ENCODE measurements around the gene RBP3. TPM values are rescaled to one million over a fixed set of nuclear protein-coding genes. Genes with fewer than 3 reads are reported as not detected.

The RBP3 gene
- total RNA-seq, 1 donor from 2014 or later: not detected

DNA sequence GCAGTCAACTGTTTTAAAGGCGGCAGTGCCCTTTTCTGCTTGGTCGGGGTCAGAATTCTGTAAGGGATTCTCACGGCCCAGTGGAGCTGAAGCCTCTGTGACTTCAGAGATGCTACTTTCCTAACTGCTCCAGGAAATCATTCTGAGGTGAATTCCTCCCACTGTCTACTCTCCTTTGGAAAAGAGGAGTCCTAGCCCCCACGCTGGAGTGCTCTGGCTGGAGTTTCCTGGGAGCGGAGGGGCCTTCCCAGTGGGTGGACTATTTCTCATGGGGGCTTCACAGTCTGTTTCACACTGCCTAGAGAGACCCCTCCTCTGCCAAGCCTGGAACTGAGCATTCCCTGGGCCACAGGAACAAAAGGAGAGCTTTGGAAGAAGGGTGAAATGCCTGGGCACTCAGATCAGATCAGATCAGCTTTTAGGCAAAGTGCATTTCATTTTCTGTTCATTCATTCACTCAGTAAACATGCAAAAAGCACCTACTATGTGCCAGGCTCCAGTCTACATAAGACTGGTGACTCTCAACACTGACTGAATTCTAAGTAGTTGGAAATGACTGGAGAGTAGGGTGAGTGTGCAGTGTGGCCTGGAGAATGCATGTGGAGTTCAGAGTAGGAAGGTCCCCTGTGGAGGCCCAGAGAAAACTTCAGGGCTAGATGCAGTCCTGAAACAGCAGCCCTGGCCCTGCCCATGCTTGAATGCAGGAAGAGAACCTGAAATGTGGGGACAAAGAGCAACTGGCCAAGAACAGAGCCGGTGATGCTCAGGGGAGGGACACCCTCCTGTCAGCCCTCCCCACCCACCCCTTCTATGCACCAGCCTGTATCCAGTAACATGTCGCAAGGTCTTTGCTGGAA is 23.7 kb downstream of the RBP3 start:
- no peak for DNase-seq
- peaks cover 5% of the 10 kb centered on the region for H3K4me1 Mint-ChIP-seq
- H3K4me3 Mint-ChIP-seq: no peak overlapping the region
- no peaks in the 10 kb centered on the region for H3K36me3 Mint-ChIP-seq (ENCODE audit: low read depth)
- H3K27ac Mint-ChIP-seq: no peak overlapping the region
- peaks cover 8% of the 10 kb centered on the region for H3K27me3 Mint-ChIP-seq
- H3K9me3 Mint-ChIP-seq: no peaks in the 10 kb centered on the region
- intact Hi-C loops (cut with micrococcal nuclease): no loop called here

GRCh38 chr10:47372726-47373125 is 24.6 kb downstream of the RBP3 start:
- DNase-seq: no peak
- Mint-ChIP-seq H3K27ac (no peak overlapping the region), H3K27me3 (peaks cover 17% of the 10 kb centered on the region), H3K4me1 (peaks cover 5% of the 10 kb centered on the region), H3K4me3 (no peak overlapping the region), H3K36me3 (ENCODE audit: low read depth) (no peaks in the 10 kb centered on the region), H3K9me3 (no peaks in the 10 kb centered on the region)
- intact Hi-C loops (cut with micrococcal nuclease): no loop called here

GRCh38 chr10:47374611-47375536 is 26.7 kb downstream of the RBP3 start:
- intact Hi-C loops (cut with micrococcal nuclease): no loop called here
- H3K4me1 Mint-ChIP-seq: peaks cover 5% of the 10 kb centered on the region
- no peak overlapping the region for H3K27ac Mint-ChIP-seq
- H3K4me3 Mint-ChIP-seq: no peak overlapping the region
- H3K36me3 Mint-ChIP-seq (ENCODE audit: low read depth): no peaks in the 10 kb centered on the region
- H3K9me3 Mint-ChIP-seq: no peaks in the 10 kb centered on the region
- H3K27me3 Mint-ChIP-seq: peaks cover 21% of the 10 kb centered on the region
- no peak for DNase-seq

GRCh38 chr10:47376522-47377220 is 28.5 kb downstream of the RBP3 start:
- no peaks in the 10 kb centered on the region for H3K36me3 Mint-ChIP-seq (ENCODE audit: low read depth)
- H3K9me3 Mint-ChIP-seq: no peaks in the 10 kb centered on the region
- DNase-seq: no peak
- H3K27me3 Mint-ChIP-seq: peaks cover 34% of the 10 kb centered on the region
- H3K4me3 Mint-ChIP-seq: no peak overlapping the region
- H3K4me1 Mint-ChIP-seq: peaks cover 8% of the 10 kb centered on the region
- no peak overlapping the region for H3K27ac Mint-ChIP-seq
- intact Hi-C loops (cut with micrococcal nuclease): no loop called here

- peaks cover 4% of the 10 kb centered on the region for H3K4me1 Mint-ChIP-seq
- intact Hi-C loops (cut with micrococcal nuclease): no loop called here
- H3K9me3 Mint-ChIP-seq: no peaks in the 10 kb centered on the region
- H3K27ac Mint-ChIP-seq: no peak overlapping the region
- no peaks in the 10 kb centered on the region for H3K36me3 Mint-ChIP-seq (ENCODE audit: low read depth)
- no peak overlapping the region for H3K4me3 Mint-ChIP-seq
- peaks cover 46% of the 10 kb centered on the region for H3K27me3 Mint-ChIP-seq
- no peak for DNase-seq
These were observed 30.0 kb downstream of the RBP3 start for GRCh38 chr10:47378183-47378510.

DNA sequence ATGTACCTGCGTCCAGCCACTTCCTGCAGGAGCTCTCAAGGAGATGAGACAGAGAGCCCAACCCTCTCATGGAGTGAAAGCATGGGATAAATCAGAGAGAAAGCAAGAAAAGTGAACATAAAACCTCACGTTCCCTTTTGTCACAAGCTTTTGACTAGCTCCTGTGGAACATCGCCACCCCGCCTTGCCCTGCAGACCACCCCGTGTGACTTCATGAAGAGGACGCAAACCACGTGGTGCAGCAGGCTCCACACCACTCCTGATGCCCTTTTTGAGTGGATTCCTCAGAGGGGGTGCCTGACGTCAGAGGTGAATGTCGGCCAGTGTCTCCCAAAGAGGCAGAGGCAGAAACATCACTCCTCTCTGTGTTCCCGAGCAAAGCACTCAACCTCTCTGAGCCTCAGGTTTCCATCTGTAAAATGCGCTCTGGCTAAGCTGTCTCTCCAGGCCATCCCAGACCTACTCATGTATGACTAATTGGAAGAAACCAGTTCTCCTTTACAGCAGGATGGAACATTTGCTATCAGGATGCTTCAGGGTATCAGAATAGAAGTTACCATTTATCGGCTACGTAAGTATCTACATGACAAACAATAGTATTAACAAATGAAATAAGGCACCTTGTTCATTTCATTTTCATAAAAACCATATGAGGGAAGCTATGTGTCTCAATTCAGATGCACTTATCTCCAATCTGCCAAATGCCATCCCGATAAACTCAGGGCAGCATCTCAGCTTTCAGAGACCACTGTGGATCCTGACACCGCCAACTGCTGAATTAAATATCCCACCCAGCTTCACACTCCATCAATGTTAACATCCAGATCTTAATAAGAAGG is 30.7 kb downstream of the RBP3 start:
- Mint-ChIP-seq H3K4me3 (no peak overlapping the region), H3K27ac (no peak overlapping the region), H3K4me1 (peaks cover 7% of the 10 kb centered on the region), H3K9me3 (no peaks in the 10 kb centered on the region), H3K36me3 (ENCODE audit: low read depth) (no peaks in the 10 kb centered on the region), H3K27me3 (peaks cover 53% of the 10 kb centered on the region)
- intact Hi-C loops (cut with micrococcal nuclease): no loop called here
- no peak for DNase-seq

GRCh38 chr10:47379445-47379785 is 31.3 kb downstream of the RBP3 start:
- peaks cover 55% of the 10 kb centered on the region for H3K27me3 Mint-ChIP-seq
- intact Hi-C loops (cut with micrococcal nuclease): no loop called here
- H3K36me3 Mint-ChIP-seq (ENCODE audit: low read depth): no peaks in the 10 kb centered on the region
- H3K9me3 Mint-ChIP-seq: no peaks in the 10 kb centered on the region
- peaks cover 10% of the 10 kb centered on the region for H3K4me1 Mint-ChIP-seq
- DNase-seq: no peak
- no peak overlapping the region for H3K4me3 Mint-ChIP-seq
- no peak overlapping the region for H3K27ac Mint-ChIP-seq

DNA sequence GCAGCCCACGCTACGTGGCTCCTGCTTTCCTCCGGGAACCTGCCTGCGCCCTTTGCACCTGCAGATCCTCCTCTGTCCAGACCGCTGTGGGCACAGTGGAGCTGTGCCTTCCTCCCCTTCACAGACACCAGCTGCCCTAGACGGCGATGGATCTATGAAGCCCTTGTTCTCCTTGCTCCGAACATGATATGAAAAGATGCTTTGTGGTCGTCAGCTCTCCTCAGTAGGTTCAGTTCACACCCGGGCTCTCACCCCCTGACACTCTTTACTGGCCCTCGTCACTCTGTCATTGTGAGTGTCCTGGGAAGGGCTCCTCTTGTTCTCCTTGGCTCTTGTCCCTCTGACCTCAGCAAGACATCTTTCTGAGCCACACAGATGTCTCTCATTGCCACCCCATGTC is 31.7 kb downstream of the RBP3 start:
- intact Hi-C loops (cut with micrococcal nuclease): no loop called here
- no peak for DNase-seq
- H3K9me3 Mint-ChIP-seq: no peaks in the 10 kb centered on the region

GRCh38 chr10:47380341-47381102 is 32.4 kb downstream of the RBP3 start:
- Mint-ChIP-seq H3K9me3 (peaks cover 3% of the 10 kb centered on the region), H3K27me3 (peaks cover 61% of the 10 kb centered on the region), H3K4me1 (peaks cover 13% of the 10 kb centered on the region), H3K4me3 (no peak overlapping the region), H3K36me3 (ENCODE audit: low read depth) (no peaks in the 10 kb centered on the region), H3K27ac (no peak overlapping the region)
- DNase-seq: no peak
- intact Hi-C loops (cut with micrococcal nuclease): no loop called here

More for the DNA sequence above, 31.7 kb downstream of the RBP3 start:
- Mint-ChIP-seq H3K27me3 (peaks cover 58% of the 10 kb centered on the region), H3K4me1 (peaks cover 12% of the 10 kb centered on the region), H3K27ac (no peak overlapping the region), H3K36me3 (ENCODE audit: low read depth) (no peaks in the 10 kb centered on the region), H3K4me3 (no peak overlapping the region)

DNA sequence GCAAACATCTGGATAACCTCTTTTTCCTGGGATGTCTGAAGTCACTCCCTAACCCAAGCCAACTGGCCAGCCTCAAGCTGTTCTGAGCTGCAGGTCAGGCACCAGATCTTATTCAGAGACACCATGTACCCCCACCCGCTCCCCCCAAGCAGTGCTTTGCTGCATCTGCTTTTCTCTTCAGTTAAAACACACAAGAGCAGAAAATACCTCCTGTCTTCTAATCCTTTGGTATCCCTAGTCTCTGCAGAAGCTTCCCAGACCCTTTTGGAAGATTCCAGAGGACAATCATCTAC is 32.9 kb downstream of the RBP3 start:
- intact Hi-C loops (cut with micrococcal nuclease): no loop called here

DNA sequence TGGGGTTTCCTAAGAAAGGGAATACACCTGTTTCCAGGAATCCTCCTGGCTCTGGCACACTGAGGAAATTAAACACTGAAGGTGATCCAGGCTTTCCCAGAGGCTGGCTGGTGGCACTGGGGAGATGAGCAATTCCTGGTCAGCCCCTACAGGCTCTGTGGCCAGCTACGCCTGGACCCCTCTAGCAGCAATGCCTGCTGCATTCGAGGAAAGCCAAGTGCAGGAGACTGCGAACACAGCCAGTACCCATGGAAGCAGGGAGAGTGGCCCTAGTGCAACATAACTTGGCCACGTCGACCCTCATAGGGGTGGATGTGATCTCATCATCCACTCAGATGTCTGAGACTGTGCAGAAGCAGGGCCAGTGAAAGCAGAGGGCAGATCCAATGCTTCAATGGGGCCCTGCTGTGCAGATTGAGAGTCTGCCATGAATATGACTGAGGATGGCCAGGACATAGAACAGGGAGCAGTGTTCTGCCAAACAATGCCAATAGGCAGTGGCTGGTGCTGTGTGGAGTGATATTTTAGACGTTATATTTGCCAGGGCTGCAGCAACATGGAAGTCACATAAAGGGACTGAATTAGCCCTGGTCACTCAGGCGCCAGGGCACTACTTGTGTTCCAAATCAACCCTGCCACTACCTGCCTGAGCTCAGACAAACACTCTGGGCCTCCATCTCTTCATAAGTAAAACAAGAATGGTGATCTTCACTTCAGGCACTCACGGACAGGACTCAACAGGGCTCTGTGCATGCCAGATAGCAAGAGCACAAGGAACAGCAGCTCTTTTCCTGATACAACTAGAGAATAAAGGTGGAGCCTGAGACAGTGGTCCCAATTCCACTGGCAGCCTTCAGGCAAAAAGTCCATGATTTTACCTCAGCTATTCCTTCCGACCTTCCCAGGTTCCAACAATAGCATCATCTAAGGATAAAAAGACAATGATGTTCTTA is 33.5 kb downstream of the RBP3 start:
- H3K36me3 Mint-ChIP-seq (ENCODE audit: low read depth): no peaks in the 10 kb centered on the region
- peaks cover 7% of the 10 kb centered on the region for H3K9me3 Mint-ChIP-seq
- H3K4me3 Mint-ChIP-seq: no peak overlapping the region
- intact Hi-C loops (cut with micrococcal nuclease): no loop called here
- H3K27ac Mint-ChIP-seq: no peak overlapping the region
- no peak for DNase-seq
- peaks cover 56% of the 10 kb centered on the region for H3K27me3 Mint-ChIP-seq
- H3K4me1 Mint-ChIP-seq: peaks cover 13% of the 10 kb centered on the region

More for the DNA sequence above, 32.9 kb downstream of the RBP3 start:
- peaks cover 59% of the 10 kb centered on the region for H3K27me3 Mint-ChIP-seq
- H3K9me3 Mint-ChIP-seq: peaks cover 7% of the 10 kb centered on the region
- H3K4me3 Mint-ChIP-seq: no peak overlapping the region
- no peak overlapping the region for H3K27ac Mint-ChIP-seq
- no peaks in the 10 kb centered on the region for H3K36me3 Mint-ChIP-seq (ENCODE audit: low read depth)
- no peak for DNase-seq
- peaks cover 13% of the 10 kb centered on the region for H3K4me1 Mint-ChIP-seq
